IMR-90 (cell line): ENCODE results near the gene RYR2. TPM values are rescaled to one million over a fixed set of nuclear protein-coding genes. Genes with fewer than 3 reads are reported as not detected.

ENCODE experiments used
- ATAC-seq: fragments of 200-7000 bp; cut with Tn5 transposase; 2 replicates; pipeline ENCODE4 v1.9.1; 2020; ENCODE audit warnings: low read depth, mild to moderate bottlenecking, moderate library complexity
- BruUV-seq: library from RNA; stranded (reverse); fragments of 400-500 nt; replicated peaks from 2 replicates; lab custom pipeline; 2021; lab: Mats Ljungman, UMichigan
- CTCF ChIA-PET: fragments of 300-600 bp; formaldehyde crosslinking; extraction: SDS; loops from one replicate; lab custom pipeline; 2021; ENCODE audit warnings: antibody characterized with exemption; lab: Yijun Ruan, JAX
- POLR2A ChIA-PET: fragments of 300-600 bp; sonication (Branson Sonifier 250); formaldehyde crosslinking; loops from one replicate; lab custom pipeline; 2022; ENCODE audit warnings: antibody characterized with exemption; ENCODE audit not compliant: unreplicated experiment; lab: Charles Lee
- DNase-seq: peaks from one replicate; pipeline ENCODE4 v3.0.0; 2013
- H2AFZ ChIP-seq: replicated peaks from 2 replicates; pipeline ENCODE3; 2013; ENCODE audit warnings: low read length, mild to moderate bottlenecking; ENCODE audit not compliant: poor library complexity
- H2AK5ac ChIP-seq: 2 replicates; pipeline ENCODE4 v1.6.1; 2013; ENCODE audit warnings: low read depth, low read length, inconsistent platforms
- H2AK9ac ChIP-seq: replicated peaks from 2 replicates; pipeline ENCODE3; 2013; ENCODE audit warnings: mild to moderate bottlenecking, low read depth, low read length, moderate library complexity; ENCODE audit not compliant: poor library complexity
- H2BK120ac ChIP-seq: 2 replicates; pipeline ENCODE4 v1.6.1; 2013; ENCODE audit warnings: low read depth, low read length, inconsistent platforms
- H2BK15ac ChIP-seq: 3 replicates; pipeline ENCODE4 v1.6.1; 2013; ENCODE audit warnings: low read depth, low read length, inconsistent platforms
- H2BK20ac ChIP-seq: 2 replicates; pipeline ENCODE4 v1.6.1; 2013; ENCODE audit warnings: low read depth, mild to moderate bottlenecking, inconsistent platforms, low read length, moderate library complexity
- H2BK5ac ChIP-seq: 2 replicates; pipeline ENCODE4 v1.6.1; 2013; ENCODE audit warnings: mild to moderate bottlenecking, low read depth, low read length, inconsistent platforms; ENCODE audit not compliant: poor library complexity, severe bottlenecking
- H3K14ac ChIP-seq: replicated peaks from 2 replicates; pipeline ENCODE4 v1.6.1; 2013; ENCODE audit warnings: low read depth, low read length, inconsistent platforms
- H3K18ac ChIP-seq: 2 replicates; pipeline ENCODE4 v1.6.1; 2013; ENCODE audit warnings: low read depth, low read length, control low read depth
- H3K23ac ChIP-seq: 2 replicates; pipeline ENCODE4 v1.6.1; 2013; ENCODE audit warnings: low read depth, low read length, inconsistent platforms
- H3K27ac ChIP-seq: 2 replicates; pipeline ENCODE4 v1.5.1; 2013; ENCODE audit warnings: mild to moderate bottlenecking, control low read depth, low read length; ENCODE audit not compliant: insufficient read depth
- H3K27me3 ChIP-seq: 2 replicates; pipeline ENCODE4 v1.6.1; 2013; ENCODE audit warnings: low read length; ENCODE audit not compliant: control insufficient read depth, insufficient read depth
- H3K36me3 ChIP-seq: 2 replicates; pipeline ENCODE4 v1.6.1; 2013; ENCODE audit warnings: low read length, mixed read lengths; ENCODE audit not compliant: control insufficient read depth, insufficient read depth
- H3K4ac ChIP-seq: 2 replicates; pipeline ENCODE4 v1.6.1; 2013; ENCODE audit warnings: low read depth, low read length, inconsistent platforms
- H3K4me1 ChIP-seq: 2 replicates; pipeline ENCODE4 v1.6.1; 2013; ENCODE audit warnings: low read length, mixed read lengths; ENCODE audit not compliant: control insufficient read depth, insufficient read depth
- H3K4me2 ChIP-seq: 2 replicates; pipeline ENCODE4 v1.6.1; 2013; ENCODE audit warnings: low read depth, mild to moderate bottlenecking, control low read depth, low read length, moderate library complexity
- H3K4me3 ChIP-seq: 2 replicates; pipeline ENCODE4 v1.5.1; 2013; ENCODE audit warnings: low read depth, mild to moderate bottlenecking, control low read depth, low read length, moderate library complexity; ENCODE audit not compliant: insufficient read depth
- H3K56ac ChIP-seq: 2 replicates; pipeline ENCODE4 v1.6.1; 2013; ENCODE audit warnings: low read length, inconsistent platforms; ENCODE audit not compliant: insufficient read depth; ENCODE audit errors: extremely low read depth
- H3K79me1 ChIP-seq, 2 experiments: 2 replicates each; pipeline ENCODE4 v1.6.1; 2013; ENCODE audit warnings: low read length in 2 of 2, inconsistent platforms in 1 of 2, low read depth in 1 of 2
- H3K9ac ChIP-seq: 2 replicates; pipeline ENCODE4 v1.6.1; 2013; ENCODE audit warnings: low read depth, low read length, control low read depth
- H3K9me1 ChIP-seq: 2 replicates; pipeline ENCODE4 v1.6.1; 2013; ENCODE audit warnings: low read length, inconsistent platforms; ENCODE audit not compliant: insufficient read depth
- H3K9me3 ChIP-seq: 2 replicates; pipeline ENCODE4 v1.6.1; 2013; ENCODE audit warnings: low read length; ENCODE audit not compliant: control insufficient read depth, insufficient read depth
- H4K20me1 ChIP-seq: 2 replicates; pipeline ENCODE4 v1.6.1; 2013; ENCODE audit warnings: low read length, inconsistent platforms; ENCODE audit not compliant: insufficient read depth
- H4K5ac ChIP-seq: 2 replicates; pipeline ENCODE4 v1.6.1; 2013; ENCODE audit warnings: mild to moderate bottlenecking, low read depth, low read length, control low read depth
- H4K8ac ChIP-seq, 2 experiments: 2 replicates each; pipeline ENCODE4 v1.6.1; 2013; ENCODE audit warnings: low read depth in 2 of 2, low read length in 2 of 2, control low read depth in 1 of 2, inconsistent platforms in 1 of 2
- H4K91ac ChIP-seq: 2 replicates; pipeline ENCODE4 v1.6.1; 2013; ENCODE audit warnings: low read depth, low read length, inconsistent platforms; ENCODE audit not compliant: insufficient read depth
- FOS ChIP-seq: fragments of 150-350 bp; IDR thresholded peaks from 2 replicates; pipeline ENCODE4 v1.6.1; 2016; ENCODE audit warnings: low read depth, low read length
- MAFK ChIP-seq: IDR thresholded peaks from 2 replicates; pipeline ENCODE4 v1.6.1; 2012; ENCODE audit warnings: low read depth, low read length, improper control_type of control experiment
- MXI1 ChIP-seq: IDR thresholded peaks from 2 replicates; pipeline ENCODE4 v1.6.1; 2012; ENCODE audit warnings: low read depth, mild to moderate bottlenecking, low read length, moderate library complexity, borderline replicate concordance
- POLR2A ChIP-seq: IDR thresholded peaks from 2 replicates; pipeline ENCODE4 v1.6.1; 2012; ENCODE audit warnings: mild to moderate bottlenecking, low read depth, low read length
- WGBS, 2 experiments: methylation state at CpG; one replicate each; pipeline versions ENCODE4 v1.1.5 to v1.1.7; 2013; ENCODE audit warnings: missing lambda C conversion rate in 2 of 2; ENCODE audit not compliant: insufficient read length in 1 of 2; ENCODE audit errors: extremely low coverage in 2 of 2; 5-methylcytosine and 5-hydroxymethylcytosine counted together
- dilution Hi-C: fragments of 300-500 bp; cut with HindIII; formaldehyde crosslinking; loops from one replicate; pipeline ENCODE4 v1.14.3; 2018; ENCODE audit warnings: low sequenced_read_pairs; ENCODE audit not compliant: unreplicated experiment
- in situ Hi-C: fragments of 300-500 bp; cut with MboI; formaldehyde crosslinking; loops from 3 replicates; pipeline ENCODE4 v1.14.3; 2019; ENCODE audit warnings: low sequenced_read_pairs, inconsistent platforms, mixed read lengths
- intact Hi-C: fragments of 100-400 bp; cut with micrococcal nuclease; formaldehyde crosslinking; loops from 2 replicates; pipeline ENCODE4 v1.10.0; 2022
- polyA plus RNA-seq, 3 experiments: library from polyadenylated mRNA; depleted of rRNA; stranded (reverse); fragments of >200 nt; gene quantifications; 2 replicates each; pipeline ENCODE4 v1.2.3, GENCODE V29; 2012; ENCODE audit warnings: low replicate concordance in 1 of 3
- total RNA-seq: library from RNA; depleted of rRNA; stranded (reverse); fragments of >200 nt; gene quantifications from 2 replicates; pipeline ENCODE4 v1.2.3, GENCODE V29; 2012
- TF ChIP-seq, protein P1 (sequence below): fragments of 150-350 bp; IDR thresholded peaks from 2 replicates; pipeline ENCODE4 v1.6.1; 2017; ENCODE audit warnings: mild to moderate bottlenecking, antibody characterized with exemption, low read length, low read depth

The RYR2 gene
- total and polyA plus RNA-seq, 2 of the 4 experiments (the other 2 are of a cell fraction): not detected

- Histone ChIP-seq H3K14ac (no peak overlapping the region), H3K9me1 (no peaks in the 10 kb centered on the region), H2AK9ac (no peak overlapping the region), H3K4me1 (no peaks in the 10 kb centered on the region), H3K9ac (no peak overlapping the region), H2AFZ (no peak overlapping the region), H4K5ac (no peak overlapping the region), H3K36me3 (no peaks in the 10 kb centered on the region), H4K8ac (no peak overlapping the region), H4K91ac (no peak overlapping the region), H3K79me1 (no peaks in the 10 kb centered on the region), H3K9me3 (peaks cover 2% of the 10 kb centered on the region; the same call in 1 of the 2 replicates), H2AK5ac (no peak overlapping the region), H3K4me2 (no peak overlapping the region), H3K18ac (no peak overlapping the region), H3K4ac (no peak overlapping the region), H3K27me3 (no peaks in the 10 kb centered on the region), H4K20me1 (no peaks in the 10 kb centered on the region), H3K23ac (no peak overlapping the region), H3K4me3 (no peak overlapping the region), H2BK20ac (no peak overlapping the region), H2BK15ac (no peak overlapping the region), H2BK5ac (no peak overlapping the region), H3K27ac (no peak overlapping the region), H2BK120ac (no peak overlapping the region), H3K56ac (no peak overlapping the region)
- TF ChIP-seq, protein P1, sequence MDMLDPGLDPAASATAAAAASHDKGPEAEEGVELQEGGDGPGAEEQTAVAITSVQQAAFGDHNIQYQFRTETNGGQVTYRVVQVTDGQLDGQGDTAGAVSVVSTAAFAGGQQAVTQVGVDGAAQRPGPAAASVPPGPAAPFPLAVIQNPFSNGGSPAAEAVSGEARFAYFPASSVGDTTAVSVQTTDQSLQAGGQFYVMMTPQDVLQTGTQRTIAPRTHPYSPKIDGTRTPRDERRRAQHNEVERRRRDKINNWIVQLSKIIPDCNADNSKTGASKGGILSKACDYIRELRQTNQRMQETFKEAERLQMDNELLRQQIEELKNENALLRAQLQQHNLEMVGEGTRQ: no peak
- TF ChIP-seq FOS (no peak), POLR2A (no peak), MAFK (no peak), MXI1 (no peak)
- in situ Hi-C loops (no loop called here), dilution Hi-C loops (no loop called here), intact Hi-C loops (no loop called here)
- POLR2A ChIA-PET: no interaction called here
- CTCF ChIA-PET: no interaction called here
- DNase-seq (no peak), ATAC-seq (no peak)
- no TSS peak for BruUV-seq
- no CpG with 5 or more reads among the region's 5 CpGs for WGBS, 2 experiments
Observed at GRCh38 chr1:237473854-237474253, 431.9 kb downstream of the RYR2 start.
